ENCODE results near the gene CLN6. TPM values are rescaled to one million over a fixed set of nuclear protein-coding genes. Genes with fewer than 3 reads are reported as not detected.

CLN6 gene
- total RNA-seq, 1 donor from 2014 or later = 46.6 TPM

GRCh38 chr15:68190048-68190447, 39.5 kb downstream of the CLN6 start:
- no peaks in the 10 kb centered on the region for H3K27me3 Mint-ChIP-seq
- no peak overlapping the region for H3K4me3 Mint-ChIP-seq (ENCODE audit: low read depth)
- H3K4me1 Mint-ChIP-seq (ENCODE audit: low read depth) = no peaks in the 10 kb centered on the region
- TF ChIP-seq CTCF (IDR thresholded peaks at IDR 0.05; ENCODE audit: unreplicated experiment) = no peak
- no peaks in the 10 kb centered on the region for H3K9me3 Mint-ChIP-seq (ENCODE audit: low read depth)
- no peak for DNase-seq (ENCODE audit: low spot score, unreplicated experiment)
- peaks cover 25% of the 10 kb centered on the region for H3K36me3 Mint-ChIP-seq (ENCODE audit: insufficient read depth)
- H3K27ac Mint-ChIP-seq = no peak overlapping the region

GRCh38 chr15:68188647-68189046, 40.9 kb downstream of the CLN6 start:
- DNase-seq (ENCODE audit: low spot score, unreplicated experiment) = no peak
- no peak for TF ChIP-seq CTCF (IDR thresholded peaks at IDR 0.05; ENCODE audit: unreplicated experiment)
- Mint-ChIP-seq H3K36me3 (ENCODE audit: insufficient read depth) (peaks cover 27% of the 10 kb centered on the region), H3K27me3 (no peaks in the 10 kb centered on the region), H3K4me1 (ENCODE audit: low read depth) (no peaks in the 10 kb centered on the region), H3K27ac (peak overlapping the region; percentile 59), H3K4me3 (ENCODE audit: low read depth) (no peak overlapping the region), H3K9me3 (ENCODE audit: low read depth) (no peaks in the 10 kb centered on the region)

- no peaks in the 10 kb centered on the region for H3K4me1 Mint-ChIP-seq (ENCODE audit: low read depth)
- H3K36me3 Mint-ChIP-seq (ENCODE audit: insufficient read depth) = peaks cover 27% of the 10 kb centered on the region
- no peak for DNase-seq (ENCODE audit: low spot score, unreplicated experiment)
- no peak overlapping the region for H3K27ac Mint-ChIP-seq
- H3K4me3 Mint-ChIP-seq (ENCODE audit: low read depth) = no peak overlapping the region
- no peak for TF ChIP-seq CTCF (IDR thresholded peaks at IDR 0.05; ENCODE audit: unreplicated experiment)
- no peaks in the 10 kb centered on the region for H3K9me3 Mint-ChIP-seq (ENCODE audit: low read depth)
- H3K27me3 Mint-ChIP-seq = no peaks in the 10 kb centered on the region
These were observed 42.0 kb downstream of the CLN6 start for GRCh38 chr15:68187559-68187958.

- Mint-ChIP-seq H3K9me3 (ENCODE audit: low read depth) (no peaks in the 10 kb centered on the region), H3K27ac (no peak overlapping the region), H3K4me3 (ENCODE audit: low read depth) (no peak overlapping the region), H3K36me3 (ENCODE audit: insufficient read depth) (peaks cover 26% of the 10 kb centered on the region), H3K4me1 (ENCODE audit: low read depth) (no peaks in the 10 kb centered on the region), H3K27me3 (no peaks in the 10 kb centered on the region)
- no peak for TF ChIP-seq CTCF (IDR thresholded peaks at IDR 0.05; ENCODE audit: unreplicated experiment)
- no peak for DNase-seq (ENCODE audit: low spot score, unreplicated experiment)
These were observed 42.7 kb downstream of the CLN6 start for GRCh38 chr15:68186671-68187397.

- Mint-ChIP-seq H3K4me3 (ENCODE audit: low read depth) (no peak overlapping the region), H3K9me3 (ENCODE audit: low read depth) (no peaks in the 10 kb centered on the region), H3K4me1 (ENCODE audit: low read depth) (no peaks in the 10 kb centered on the region), H3K27me3 (no peaks in the 10 kb centered on the region), H3K36me3 (ENCODE audit: insufficient read depth) (peaks cover 32% of the 10 kb centered on the region), H3K27ac (no peak overlapping the region)
- DNase-seq (ENCODE audit: low spot score, unreplicated experiment) = no peak
- no peak for TF ChIP-seq CTCF (IDR thresholded peaks at IDR 0.05; ENCODE audit: unreplicated experiment)
These were observed 44.7 kb downstream of the CLN6 start for GRCh38 chr15:68184616-68185480.

All from progenitor cell of endocrine pancreas (in vitro differentiated cells).